MM.1S (cell line): ENCODE results near the gene ROR2.
A peak's percentile ranks its signal among the peaks of the same experiment; 100 is the strongest.

Source experiments
- DNase-seq: peaks from one replicate; pipeline ENCODE4 v3.0.0-alpha.2; 2015
- H2AFZ ChIP-seq: fragments of 300-600 bp; sonication (generic); 2 replicates; pipeline ENCODE4 v1.6.0; 2016; ENCODE audit warnings: antibody characterized with exemption, low read length
- H3F3A ChIP-seq: fragments of 300-600 bp; sonication (generic); 2 replicates; pipeline ENCODE4 v1.6.1; 2016; ENCODE audit warnings: mild to moderate bottlenecking, antibody characterized with exemption, low read length, moderate library complexity, mixed read lengths; ENCODE audit not compliant: insufficient read depth
- H3K27ac ChIP-seq: fragments of 300-600 bp; sonication (generic); 2 replicates; pipeline ENCODE4 v1.5.1; 2016; ENCODE audit warnings: mild to moderate bottlenecking, low read length
- H3K27me3 ChIP-seq: fragments of 300-600 bp; sonication (generic); replicated peaks from 2 replicates; pipeline ENCODE4 v1.6.0; 2016; ENCODE audit warnings: low read length; ENCODE audit not compliant: insufficient read depth
- H3K36me3 ChIP-seq: fragments of 300-600 bp; sonication (generic); replicated peaks from 2 replicates; pipeline ENCODE4 v1.6.1; 2016; ENCODE audit warnings: mild to moderate bottlenecking, low read length, mixed read lengths; ENCODE audit not compliant: insufficient read depth
- H3K4me1 ChIP-seq: fragments of 300-600 bp; sonication (generic); 2 replicates; pipeline ENCODE4 v1.6.1; 2016; ENCODE audit warnings: low read length, mixed read lengths
- H3K4me2 ChIP-seq: fragments of 300-600 bp; sonication (generic); 2 replicates; pipeline ENCODE4 v1.6.0; 2016; ENCODE audit warnings: low read depth, low read length
- H3K4me3 ChIP-seq: fragments of 300-600 bp; sonication (generic); 2 replicates; pipeline ENCODE4 v1.5.1; 2016; ENCODE audit warnings: low read length, mixed read lengths
- H3K79me2 ChIP-seq: fragments of 300-600 bp; sonication (generic); 2 replicates; pipeline ENCODE4 v1.6.1; 2016; ENCODE audit warnings: mixed run types, low read length, mixed read lengths
- H3K9ac ChIP-seq: fragments of 300-600 bp; sonication (generic); 2 replicates; pipeline ENCODE4 v1.6.1; 2016; ENCODE audit warnings: low read length, mixed read lengths
- H3K9me2 ChIP-seq: fragments of 300-600 bp; sonication (generic); replicated peaks from 2 replicates; pipeline ENCODE4 v1.6.1; 2016; ENCODE audit warnings: mild to moderate bottlenecking, low read length, mixed read lengths; ENCODE audit not compliant: insufficient read depth
- H3K9me3 ChIP-seq: fragments of 300-600 bp; sonication (generic); replicated peaks from 2 replicates; pipeline ENCODE4 v1.6.1; 2016; ENCODE audit warnings: mild to moderate bottlenecking, low read length, mixed read lengths; ENCODE audit not compliant: insufficient read depth
- H4K20me1 ChIP-seq: fragments of 300-600 bp; sonication (generic); 2 replicates; pipeline ENCODE4 v1.6.1; 2016; ENCODE audit warnings: mild to moderate bottlenecking, low read length, moderate library complexity, mixed read lengths; ENCODE audit not compliant: insufficient read depth
- CTCF ChIP-seq: fragments of 300-600 bp; sonication (generic); IDR thresholded peaks from 2 replicates; pipeline ENCODE4 v1.5.1; 2016; ENCODE audit warnings: antibody characterized with exemption, low read length, mixed read lengths
- EZH2 ChIP-seq: fragments of 300-600 bp; sonication (generic); optimal IDR thresholded peaks from 2 replicates; pipeline ENCODE3; 2017; ENCODE audit warnings: low read depth, mild to moderate bottlenecking, antibody characterized with exemption, low read length, mixed read lengths
- EZH2phosphoT487 ChIP-seq: fragments of 300-600 bp; sonication (generic); IDR thresholded peaks from 2 replicates; pipeline ENCODE4 v1.6.1; 2018; ENCODE audit warnings: antibody characterized with exemption, low read length

Gene ROR2

GRCh38 chr9:91720313-91720712 is 229.7 kb downstream of the ROR2 start:
- 0 out of 2 replicates have a peak, but pooled peaks cover 7% of the 10 kb centered on the region for H3F3A ChIP-seq
- H3K79me2 ChIP-seq, result no peaks in the 10 kb centered on the region
- TF ChIP-seq EZH2phosphoT487 (no peak), EZH2 (no peak), CTCF (no peak)
- no peaks in the 10 kb centered on the region for H3K9me3 ChIP-seq
- no peak overlapping the region for H3K4me3 ChIP-seq
- H3K27ac ChIP-seq, result no peak overlapping the region
- H3K27me3 ChIP-seq, result no peaks in the 10 kb centered on the region
- H3K4me2 ChIP-seq, result peak overlapping the region; percentile 7; the same call in 1 of the 2 replicates
- H3K9ac ChIP-seq, result no peak overlapping the region
- H2AFZ ChIP-seq, result no peak overlapping the region
- H3K9me2 ChIP-seq, result no peaks in the 10 kb centered on the region
- H3K36me3 ChIP-seq, result no peaks in the 10 kb centered on the region
- H4K20me1 ChIP-seq, result no peaks in the 10 kb centered on the region
- peaks cover 13% of the 10 kb centered on the region for H3K4me1 ChIP-seq
- DNase-seq, result no peak

GRCh38 chr9:91718071-91718470 is 232.0 kb downstream of the ROR2 start:
- no peak overlapping the region for H3K27ac ChIP-seq
- H4K20me1 ChIP-seq, result no peaks in the 10 kb centered on the region
- H3K79me2 ChIP-seq, result no peaks in the 10 kb centered on the region
- no peak overlapping the region for H3K9ac ChIP-seq
- H3K36me3 ChIP-seq, result no peaks in the 10 kb centered on the region
- peaks cover 7% of the 10 kb centered on the region; the same call in 1 of the 2 replicates for H3F3A ChIP-seq
- no peak overlapping the region for H3K4me2 ChIP-seq
- H3K4me3 ChIP-seq, result no peak overlapping the region
- no peak for DNase-seq
- no peaks in the 10 kb centered on the region for H3K9me2 ChIP-seq
- H2AFZ ChIP-seq, result no peak overlapping the region
- no peaks in the 10 kb centered on the region for H3K27me3 ChIP-seq
- no peaks in the 10 kb centered on the region for H3K9me3 ChIP-seq
- TF ChIP-seq EZH2 (no peak), CTCF (no peak), EZH2phosphoT487 (no peak)
- H3K4me1 ChIP-seq, result peaks cover 13% of the 10 kb centered on the region

GRCh38 chr9:91716815-91717214 is 233.2 kb downstream of the ROR2 start:
- no peak overlapping the region for H3K9ac ChIP-seq
- peaks cover 13% of the 10 kb centered on the region for H3K4me1 ChIP-seq
- H3F3A ChIP-seq, result peaks cover 13% of the 10 kb centered on the region; the same call in 1 of the 2 replicates
- H3K27me3 ChIP-seq, result no peaks in the 10 kb centered on the region
- H3K36me3 ChIP-seq, result no peaks in the 10 kb centered on the region
- H3K79me2 ChIP-seq, result no peaks in the 10 kb centered on the region
- no peak overlapping the region for H3K27ac ChIP-seq
- H3K9me3 ChIP-seq, result no peaks in the 10 kb centered on the region
- no peak overlapping the region for H2AFZ ChIP-seq
- no peak overlapping the region for H3K4me3 ChIP-seq
- H4K20me1 ChIP-seq, result no peaks in the 10 kb centered on the region
- no peak for TF ChIP-seq CTCF
- TF ChIP-seq EZH2, result no peak
- no peak for TF ChIP-seq EZH2phosphoT487
- H3K9me2 ChIP-seq, result no peaks in the 10 kb centered on the region
- no peak overlapping the region for H3K4me2 ChIP-seq
- DNase-seq, result no peak
